GM21515 (cell line): Measurements from ENCODE around the gene CDKN2B-AS1.
A peak's percentile ranks its signal among the peaks of the same experiment; 100 is the strongest.
"Not testable (repeated sequence)": the region's sequence is repeated elsewhere in the genome, so short reads cannot be mapped to it uniquely, and the experiment has no call there.

ENCODE experiments used
- ATAC-seq: cut with Tn5 transposase; IDR thresholded peaks from one replicate; pipeline ENCODE4 v1.9.1; 2021; ENCODE audit not compliant: unreplicated experiment

The CDKN2B-AS1 gene

GRCh38 chr9:22043928-22044327 lies 49.3 kb downstream of the CDKN2B-AS1 start:
- ATAC-seq = no peak

DNA sequence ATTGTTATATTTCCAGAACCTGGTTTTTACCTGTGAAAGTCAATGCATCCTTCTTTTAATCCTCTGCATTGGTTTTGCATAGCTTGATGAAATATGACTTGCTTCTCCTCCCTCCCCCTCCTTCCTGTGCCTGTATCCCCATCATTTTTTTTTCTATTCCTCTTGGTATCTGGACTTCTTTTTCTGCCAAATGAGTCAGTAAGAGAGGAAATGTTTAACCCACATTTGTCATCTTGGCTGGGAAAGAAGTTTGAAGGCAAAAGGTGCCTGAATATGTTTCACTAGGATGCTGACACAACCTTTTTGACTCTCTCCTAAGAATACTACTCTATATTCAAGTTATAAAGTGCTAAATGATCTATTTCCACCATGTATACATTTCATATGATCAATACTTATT lies 50.0 kb downstream of the CDKN2B-AS1 start:
- ATAC-seq = no peak

DNA sequence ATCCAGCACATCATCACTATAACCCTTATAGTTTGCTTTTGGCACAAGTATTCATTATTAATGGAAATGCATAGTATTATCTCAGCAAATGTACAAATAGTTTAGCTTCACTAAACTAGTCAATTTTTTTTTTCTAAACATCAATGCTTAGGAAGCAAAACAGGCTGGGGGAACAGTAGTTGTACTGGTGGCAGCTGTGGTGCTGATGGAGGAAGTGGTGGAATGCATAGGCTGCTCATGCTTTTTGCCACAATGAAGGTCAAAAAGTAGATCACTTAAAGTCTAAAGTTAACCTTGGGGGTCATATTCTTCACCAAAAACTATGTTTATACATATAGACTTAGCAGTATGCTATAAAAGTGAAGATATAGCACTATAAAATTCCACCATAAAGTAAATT lies 50.8 kb downstream of the CDKN2B-AS1 start:
- ATAC-seq = no peak

DNA sequence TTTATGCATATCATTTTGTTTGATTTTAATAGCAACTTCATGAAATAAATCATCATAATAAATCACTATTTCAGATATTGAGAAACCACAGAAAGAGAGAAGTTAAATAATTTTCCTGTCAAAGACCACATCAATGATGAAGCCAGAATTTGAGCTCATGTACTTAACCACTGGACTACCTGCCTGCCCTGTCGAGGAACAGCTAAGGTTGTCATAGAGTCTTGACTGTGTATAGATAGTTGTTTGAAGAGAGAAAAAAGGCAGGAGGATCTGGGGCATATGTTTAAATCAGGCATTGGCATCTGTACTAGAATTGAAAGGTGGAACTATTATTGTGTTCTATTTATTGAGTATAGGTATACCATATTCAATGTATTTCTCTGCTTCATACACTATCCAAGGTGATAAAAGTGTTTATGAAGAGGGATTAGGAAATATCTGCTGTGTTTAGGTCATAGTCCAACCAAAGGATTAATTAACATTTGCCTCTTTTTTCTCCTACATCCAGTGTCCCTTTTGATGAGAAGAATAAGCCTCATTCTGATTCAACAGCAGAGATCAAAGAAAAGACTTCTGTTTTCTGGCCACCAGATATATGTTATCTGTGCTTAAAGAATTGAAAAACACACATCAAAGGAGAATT lies 51.8 kb downstream of the CDKN2B-AS1 start:
- no peak for ATAC-seq

- no peak for ATAC-seq
Measured at GRCh38 chr9:22047596-22047995, 53.0 kb downstream of the CDKN2B-AS1 start.

DNA sequence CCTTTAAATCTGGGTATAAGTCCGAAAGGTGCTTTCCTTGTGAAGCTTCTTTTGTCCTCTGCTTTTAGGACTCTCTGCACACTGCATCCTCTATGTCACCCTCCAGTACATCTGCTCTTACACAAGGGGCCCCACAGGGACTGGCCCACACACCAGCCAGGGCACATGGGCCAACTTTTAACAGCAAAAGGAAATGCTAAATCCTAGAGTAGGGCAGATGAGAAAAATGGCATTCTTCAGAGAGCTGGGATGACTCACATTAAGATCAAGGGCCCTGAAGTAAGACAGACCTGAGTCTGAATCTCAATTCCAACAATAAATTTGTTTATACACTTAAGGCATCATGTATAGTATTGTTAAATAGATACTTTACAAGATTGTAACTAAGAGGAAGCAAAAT lies 54.8 kb downstream of the CDKN2B-AS1 start:
- no peak for ATAC-seq

GRCh38 chr9:22050924-22051323 lies 56.3 kb downstream of the CDKN2B-AS1 start:
- peak; percentile 56 for ATAC-seq

DNA sequence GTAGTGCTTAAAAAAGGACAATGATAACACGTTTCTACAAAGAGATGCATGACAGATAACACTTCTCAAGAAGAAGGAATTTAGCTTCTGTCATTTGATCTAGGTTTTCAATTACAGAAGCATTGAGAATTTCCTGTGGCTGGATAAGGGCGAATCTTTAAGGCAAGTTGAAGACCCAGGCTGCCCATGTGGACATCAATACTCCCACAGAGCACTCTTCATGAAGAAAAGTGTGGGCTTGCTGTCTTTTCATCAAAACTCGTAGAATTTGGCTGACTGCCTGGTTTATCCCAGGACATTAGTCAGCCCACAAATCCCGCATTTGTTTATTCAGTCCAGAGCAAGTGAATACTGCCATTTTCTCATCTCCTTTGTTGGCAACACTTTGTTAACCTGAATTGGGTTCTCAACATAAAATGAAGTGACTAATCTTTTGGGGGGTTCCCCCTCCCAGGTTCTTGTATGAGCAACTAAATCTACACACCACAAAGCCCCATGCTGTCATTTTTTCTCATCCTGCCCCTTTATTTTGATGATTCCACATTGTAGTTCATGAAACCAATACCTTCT lies 57.9 kb downstream of the CDKN2B-AS1 start:
- ATAC-seq = no peak

DNA sequence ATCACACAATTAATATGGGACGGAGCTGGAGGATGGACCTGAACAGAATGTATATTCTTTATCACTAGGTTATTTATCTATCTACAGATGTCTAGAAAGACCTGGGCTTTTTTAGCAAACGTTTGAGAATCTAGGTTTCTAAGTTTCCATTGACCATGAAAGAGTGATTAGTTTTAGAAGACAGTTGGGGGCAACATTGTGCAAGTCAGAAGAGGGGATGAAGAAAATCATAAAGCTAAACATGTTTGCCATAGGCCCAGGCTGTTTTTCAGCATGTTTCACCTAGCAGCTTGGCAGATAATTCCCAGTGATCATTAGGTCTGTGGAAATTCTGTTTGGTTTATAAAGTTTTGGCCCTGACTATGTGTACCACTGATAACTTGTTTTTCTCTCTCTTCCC lies 58.6 kb downstream of the CDKN2B-AS1 start:
- no peak for ATAC-seq

- ATAC-seq = no peak
Measured at GRCh38 chr9:22054076-22054475, 59.5 kb downstream of the CDKN2B-AS1 start.

DNA sequence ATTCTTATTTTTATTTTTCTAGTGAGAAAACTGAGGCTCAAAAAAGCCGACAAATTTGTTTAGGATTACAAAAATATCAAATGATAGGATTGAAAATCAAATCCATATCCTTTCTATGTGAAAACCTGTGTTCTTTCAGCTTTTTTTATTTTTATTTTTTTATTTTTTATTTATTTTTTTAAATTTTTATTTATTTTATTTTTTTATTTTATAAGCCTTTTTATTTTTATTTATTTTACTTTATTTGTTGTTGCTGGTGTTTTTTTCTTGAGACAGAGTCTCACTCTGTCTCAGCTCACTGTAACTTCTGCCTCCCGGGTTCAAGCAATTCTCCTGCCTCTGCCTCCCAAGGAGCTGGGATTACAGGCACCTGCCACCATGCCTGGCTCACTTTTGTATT lies 59.9 kb downstream of the CDKN2B-AS1 start:
- no peak for ATAC-seq

- ATAC-seq = no peak
Measured at GRCh38 chr9:22055090-22055489, 60.5 kb downstream of the CDKN2B-AS1 start.

- no peak for ATAC-seq
Measured at GRCh38 chr9:22056402-22056801, 61.8 kb downstream of the CDKN2B-AS1 start.

GRCh38 chr9:22057972-22058371 lies 63.4 kb downstream of the CDKN2B-AS1 start:
- not testable (repeated sequence) for ATAC-seq

DNA sequence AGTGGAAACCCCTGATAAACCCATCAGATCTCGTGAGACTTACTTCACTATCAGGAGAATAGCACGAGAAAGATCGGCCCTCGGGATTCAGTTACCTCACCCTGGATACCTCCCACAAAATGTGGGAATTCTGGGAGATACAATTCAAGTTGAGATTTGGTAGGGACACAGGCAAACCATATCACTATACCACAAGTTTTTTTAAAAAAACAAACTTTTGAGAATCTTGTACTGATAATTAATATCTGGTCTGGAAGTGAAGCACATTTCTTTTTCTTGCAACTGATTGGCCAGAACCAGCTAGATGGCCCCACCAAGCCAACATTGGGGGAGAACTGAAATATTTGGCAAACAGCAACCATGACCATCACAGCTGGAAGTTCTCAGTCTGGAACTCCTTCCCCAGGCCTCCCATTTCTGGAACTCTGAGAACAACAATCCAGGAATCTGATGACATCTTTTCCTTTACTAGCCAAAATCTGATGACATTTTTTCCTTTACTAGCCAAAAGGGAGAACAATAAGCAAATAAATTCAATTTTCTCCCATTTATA lies 66.3 kb downstream of the CDKN2B-AS1 start:
- no peak for ATAC-seq

DNA sequence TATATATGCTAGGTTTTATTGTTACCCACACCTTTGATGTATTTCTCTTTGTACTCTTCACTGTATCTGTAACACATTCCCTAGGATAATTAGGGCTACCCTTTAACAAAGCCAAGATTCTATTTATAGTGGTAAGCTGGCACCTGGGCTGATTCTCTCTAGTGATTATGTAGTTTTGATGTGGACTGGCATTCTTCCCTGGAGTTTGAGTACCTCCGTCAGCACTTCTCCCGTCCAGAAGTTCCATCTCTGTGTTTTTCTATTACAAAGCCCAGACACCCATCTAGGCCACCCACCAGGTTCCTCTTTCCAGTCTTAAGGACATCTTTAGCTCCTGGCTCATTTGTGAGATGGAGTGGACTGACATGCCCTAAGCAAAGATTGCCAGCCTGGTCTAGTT lies 70.4 kb downstream of the CDKN2B-AS1 start:
- no peak for ATAC-seq

GRCh38 chr9:22065431-22066200 lies 71.0 kb downstream of the CDKN2B-AS1 start:
- ATAC-seq = no peak

GRCh38 chr9:22067196-22067595 lies 72.6 kb downstream of the CDKN2B-AS1 start:
- ATAC-seq = no peak

DNA sequence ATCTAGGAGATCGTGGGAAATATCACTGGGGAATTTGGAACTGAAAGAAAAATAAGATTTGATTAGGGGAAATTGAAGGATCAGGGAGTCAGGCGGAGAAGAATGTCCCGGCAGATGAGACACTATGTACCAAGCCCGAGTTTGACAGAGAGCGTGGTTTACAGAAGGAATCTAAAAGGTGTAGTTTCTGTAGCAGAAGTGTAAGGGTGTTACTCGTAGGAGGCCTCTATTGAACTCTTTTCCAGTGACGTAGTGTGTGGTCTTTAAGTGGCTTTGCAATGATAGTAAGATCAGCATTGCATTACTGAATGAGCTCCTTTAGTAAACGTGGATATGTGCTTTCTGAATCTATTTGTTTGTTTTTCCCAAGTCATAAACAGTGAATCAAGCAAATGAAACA lies 73.8 kb downstream of the CDKN2B-AS1 start:
- ATAC-seq = no peak

DNA sequence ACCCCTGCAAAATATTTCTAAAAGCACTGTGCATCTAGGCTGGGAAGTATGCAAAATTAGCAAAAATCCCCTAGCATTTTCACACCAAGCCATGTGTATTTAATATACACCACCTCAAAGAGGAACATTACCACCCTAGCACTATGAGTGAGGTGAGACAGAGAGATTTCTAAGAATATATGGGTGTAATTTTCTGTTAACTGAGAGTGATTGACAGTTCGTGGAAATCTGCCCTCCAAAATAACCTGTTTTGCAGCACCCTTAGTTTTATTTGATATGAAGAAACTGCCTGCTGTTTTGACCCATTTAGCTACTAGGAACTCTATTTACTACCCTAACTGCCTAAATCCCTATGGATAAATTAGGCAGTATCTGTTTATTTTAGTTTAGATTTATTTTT lies 78.8 kb downstream of the CDKN2B-AS1 start:
- no peak for ATAC-seq

DNA sequence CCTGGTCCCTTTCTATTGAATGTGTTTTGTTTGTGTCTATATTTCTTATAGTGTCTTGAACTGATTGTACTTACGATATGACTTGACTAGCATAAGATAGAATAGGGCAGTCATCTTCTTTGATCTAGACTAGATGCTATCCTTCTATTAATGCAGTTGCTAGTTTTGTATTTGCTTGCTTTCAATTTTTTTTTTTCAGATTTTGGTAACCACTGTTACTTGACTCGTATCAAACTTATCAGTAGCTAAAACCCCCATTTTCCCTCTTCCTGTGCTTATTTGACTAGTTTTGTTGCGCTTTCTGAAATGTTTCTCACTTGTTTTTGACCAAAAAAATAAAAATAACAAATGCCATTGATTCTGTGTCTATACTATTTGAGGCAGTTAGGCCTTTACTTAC lies 83.5 kb downstream of the CDKN2B-AS1 start:
- no peak for ATAC-seq

DNA sequence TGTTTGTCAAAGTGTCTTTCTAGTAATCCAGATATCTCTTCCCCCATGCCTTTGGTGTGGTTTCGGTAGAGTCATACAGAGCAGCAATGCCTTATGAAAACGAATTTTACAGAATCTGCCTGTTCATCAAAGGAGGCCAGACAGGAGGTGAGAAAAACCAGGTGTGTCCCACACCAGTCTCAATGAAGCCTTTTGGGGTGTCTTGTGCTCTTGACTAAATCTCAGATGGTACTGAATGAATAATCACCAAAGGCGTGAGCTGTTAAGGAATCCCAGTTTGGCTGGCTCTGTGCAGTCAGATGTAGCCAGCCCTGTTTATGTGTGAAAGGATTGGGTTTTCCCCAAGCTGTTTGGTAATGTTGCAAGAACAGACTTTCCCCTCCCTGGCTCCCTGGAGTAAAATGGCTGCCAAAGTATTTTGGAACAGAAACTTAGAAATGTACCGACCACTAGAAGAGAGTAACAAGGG lies 85.3 kb downstream of the CDKN2B-AS1 start:
- ATAC-seq = peak; percentile 71
